A549 (cell line): ENCODE data around the gene GFY.
"Not testable (repeated sequence)": the region's sequence is repeated elsewhere in the genome, so short reads cannot be mapped to it uniquely, and the experiment has no call there.

ENCODE experiments used
- CTCF ChIP-seq: fragments of >200 bp; sonication (Bioruptor Twin); formaldehyde crosslinking; IDR thresholded peaks from 3 replicates; pipeline ENCODE4 v1.5.1; 2016
- POLR2AphosphoS2 ChIP-seq: conservative IDR thresholded peaks from 2 replicates; pipeline ENCODE4 v1.6.1; 2012; ENCODE audit warnings: low read length, improper control_type of control experiment, inconsistent platforms
- REST ChIP-seq: fragments of 200-600 bp; sonication (generic); IDR thresholded peaks from 2 replicates; pipeline ENCODE4 v1.6.1; 2016; ENCODE audit warnings: antibody characterized with exemption, mild to moderate bottlenecking, moderate library complexity

- not testable (repeated sequence) for TF ChIP-seq REST, CTCF, POLR2AphosphoS2
Measured at GRCh38 chr19:49444100-49444700, 19.0 kb downstream of the GFY start.
